T-helper 2 cell treated with Interferon-gamma antibody and Interleukin-4, amounts not matched to agents 100 ng/mL and 5 ng/mL, for 36 hours (primary cell): ENCODE measurements around the gene C9orf78. TPM values are rescaled to one million over a fixed set of nuclear protein-coding genes. Genes with fewer than 3 reads are reported as not detected.

Experiments
- intact Hi-C: fragments of 100-400 bp; cut with micrococcal nuclease; formaldehyde crosslinking; loops from one replicate; pipeline ENCODE4 v1.15.1; 2023
- total RNA-seq: library from RNA; stranded (reverse); gene quantifications from 2 replicates; pipeline ENCODE4 v1.2.3, GENCODE V29; 2022

C9orf78 gene
- total RNA-seq, 1 donor from 2014 or later: 73.7 TPM

DNA sequence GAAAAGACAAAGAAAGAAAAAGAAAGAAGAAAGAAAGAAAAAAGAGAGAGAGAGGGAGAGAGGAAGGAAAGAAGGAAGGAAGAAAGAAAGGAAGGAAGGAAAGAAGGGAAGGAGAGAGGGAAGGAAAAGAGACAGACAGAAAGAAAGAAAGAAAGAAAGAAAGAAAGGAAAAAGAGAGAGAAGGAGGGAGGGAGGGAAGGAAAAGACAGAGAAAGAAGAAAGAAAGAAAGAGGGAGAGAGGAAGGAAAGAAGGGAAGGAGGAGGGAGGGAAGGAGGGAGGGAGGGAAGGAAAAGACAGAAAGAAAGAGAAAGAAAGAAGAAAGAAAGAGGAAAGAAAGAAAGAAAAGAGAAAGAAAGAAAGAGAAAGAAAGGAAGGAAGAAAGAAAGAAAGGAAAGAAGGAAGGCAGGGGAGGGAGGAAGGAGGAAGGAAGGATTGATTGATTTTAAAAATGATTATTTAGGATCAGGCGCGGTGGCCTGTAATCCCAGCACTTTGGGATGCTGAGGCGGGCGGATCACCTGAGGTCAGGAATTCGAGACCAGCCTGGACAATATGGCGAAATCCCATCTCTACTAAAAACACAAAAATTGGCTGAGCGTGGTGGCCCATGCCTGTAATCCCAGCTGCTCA, 55.4 kb downstream of the C9orf78 start:
- intact Hi-C loops: no loop called here

DNA sequence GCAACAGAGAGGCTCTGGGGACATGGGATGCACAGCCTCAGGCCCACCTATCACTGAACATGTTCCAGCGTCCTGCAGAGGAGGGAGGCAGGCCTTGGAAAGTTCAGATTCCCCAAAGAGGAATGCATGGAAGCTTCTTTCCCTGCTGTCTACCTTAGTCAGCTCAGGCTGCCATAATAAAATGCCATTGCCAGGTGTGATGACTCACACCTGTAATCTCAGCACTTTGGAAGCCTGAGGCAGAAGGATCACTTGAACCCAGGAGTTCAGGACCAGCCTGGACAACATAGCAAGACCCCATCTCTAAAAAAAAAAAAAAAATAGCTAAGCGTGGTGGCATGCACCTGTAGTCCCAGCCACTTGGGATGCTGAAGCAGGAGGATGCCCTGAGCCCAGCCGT, 56.6 kb downstream of the C9orf78 start:
- intact Hi-C loops: no loop called here

DNA sequence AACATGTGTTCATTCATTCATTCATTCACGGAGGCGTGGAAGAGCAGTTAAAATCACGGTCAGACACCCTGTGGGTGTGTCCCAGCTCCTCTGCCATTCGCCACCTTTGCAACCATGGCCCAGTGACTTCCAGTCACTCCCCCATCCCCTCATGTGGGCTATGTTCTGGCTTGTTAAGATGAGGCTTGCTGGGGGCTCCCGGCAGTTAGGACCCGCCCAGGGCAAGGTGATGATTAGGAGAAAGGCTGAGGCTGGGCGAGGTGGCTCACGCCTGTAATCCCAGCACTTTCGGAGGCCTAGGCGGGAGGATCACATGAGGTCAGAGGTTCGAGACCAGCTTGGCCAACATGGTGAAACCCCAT, 57.3 kb downstream of the C9orf78 start:
- intact Hi-C loops: no loop called here

Other genes with a start within 250 kb of the C9orf78 start
- gene C9orf50, start 214.2 kb downstream of the C9orf78 start, total RNA-seq: not detected in 2 replicates
- 34.4 and 38.6 TPM in 2 replicates for gene NTMT1, start 209.1 kb downstream of the C9orf78 start, total RNA-seq
- gene ASB6, start 193.1 kb downstream of the C9orf78 start, total RNA-seq: 23.7 and 24.9 TPM in 2 replicates
- 0.64 and 0.73 TPM in 2 replicates for gene PRRX2, start 169.6 kb downstream of the C9orf78 start, total RNA-seq
- 0.09 TPM in 1 of 2 replicates, not detected in the other for gene PTGES, start 82.2 kb downstream of the C9orf78 start, total RNA-seq
- 22.5 and 23.4 TPM in 2 replicates for gene TOR1B, start 32.1 kb downstream of the C9orf78 start, total RNA-seq
- 54.6 and 55.1 TPM in 2 replicates for gene TOR1A, start 11.1 kb downstream of the C9orf78 start, total RNA-seq
- 75.2 and 78.4 TPM in 2 replicates for gene USP20, start 183 bp upstream of the C9orf78 start, total RNA-seq
- 198 TPM in 2 replicates for gene FNBP1, start 207.9 kb upstream of the C9orf78 start, total RNA-seq
- gene GPR107, start 218.6 kb upstream of the C9orf78 start, total RNA-seq: 21.7 and 22.3 TPM in 2 replicates